IPS-15b (cell line): ENCODE measurements around the gene APOH.
"Not testable (repeated sequence)": the region's sequence is repeated elsewhere in the genome, so short reads cannot be mapped to it uniquely, and the experiment has no call there.

ENCODE experiments used
- H3K27me3 ChIP-seq: one replicate; pipeline ENCODE4 v1.6.1; 2013; ENCODE audit warnings: low read length; ENCODE audit not compliant: control insufficient read depth, insufficient read depth
- H3K36me3 ChIP-seq: one replicate; pipeline ENCODE4 v1.6.1; 2013; ENCODE audit warnings: low read length; ENCODE audit not compliant: control insufficient read depth, insufficient read depth
- H3K4me1 ChIP-seq: one replicate; pipeline ENCODE4 v1.6.1; 2013; ENCODE audit warnings: mild to moderate bottlenecking, low read length; ENCODE audit not compliant: control insufficient read depth, insufficient read depth
- H3K4me3 ChIP-seq: one replicate; pipeline ENCODE4 v1.5.1; 2013; ENCODE audit warnings: low read depth, low read length
- H3K9ac ChIP-seq: one replicate; pipeline ENCODE4 v1.6.1; 2013; ENCODE audit warnings: low read depth, mild to moderate bottlenecking, low read length
- H3K9me3 ChIP-seq: one replicate; pipeline ENCODE4 v1.6.1; 2013; ENCODE audit warnings: mild to moderate bottlenecking, low read length; ENCODE audit not compliant: control insufficient read depth, insufficient read depth

The APOH gene

DNA sequence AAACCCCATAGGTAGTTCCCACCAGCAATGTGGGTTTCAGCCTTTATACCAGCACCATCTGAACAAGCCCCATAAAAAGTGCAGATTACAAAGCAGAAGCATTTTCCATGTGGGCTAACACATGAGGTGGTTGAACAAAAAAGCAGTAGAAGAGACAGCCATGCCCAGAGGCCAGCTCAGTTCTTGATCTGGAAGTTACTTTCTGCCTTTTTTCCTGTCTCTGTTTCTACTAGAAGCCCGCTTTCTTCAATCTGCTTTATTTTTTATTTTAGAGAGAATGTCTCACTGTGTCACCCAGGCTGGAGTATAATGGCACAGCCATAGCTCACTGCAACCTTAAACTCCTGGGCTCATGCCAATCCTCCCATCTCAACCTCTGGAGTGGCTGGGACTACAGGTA, 31.5 kb upstream of the APOH start:
- Histone ChIP-seq H3K4me1 (no peaks in the 10 kb centered on the region), H3K36me3 (no peaks in the 10 kb centered on the region), H3K27me3 (no peaks in the 10 kb centered on the region), H3K4me3 (no peak overlapping the region), H3K9me3 (no peaks in the 10 kb centered on the region), H3K9ac (no peak overlapping the region)

DNA sequence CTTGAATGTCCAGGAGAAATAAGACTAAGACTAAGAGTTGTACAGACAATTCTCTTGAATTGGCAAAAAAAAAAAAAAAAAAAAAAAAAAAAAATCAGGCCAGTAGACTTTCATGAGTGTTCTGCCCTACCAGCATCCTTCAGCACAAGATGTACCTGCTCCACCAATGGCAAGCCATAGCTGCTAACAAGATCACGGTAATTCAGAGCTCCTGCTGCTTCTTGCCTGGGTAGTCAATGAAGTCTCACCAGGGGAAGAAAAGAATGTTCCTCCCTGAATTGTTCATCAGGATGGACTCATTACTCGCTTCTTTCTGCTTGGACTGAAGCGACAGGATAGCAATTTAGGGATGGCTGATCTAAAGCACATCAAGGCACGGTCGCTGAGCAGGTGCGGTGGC, 31.1 kb upstream of the APOH start:
- Histone ChIP-seq H3K27me3 (no peaks in the 10 kb centered on the region), H3K9ac (no peak overlapping the region), H3K9me3 (no peaks in the 10 kb centered on the region), H3K4me1 (no peaks in the 10 kb centered on the region), H3K4me3 (no peak overlapping the region), H3K36me3 (no peaks in the 10 kb centered on the region)

GRCh38 chr17:66255527-66255971, 26.3 kb upstream of the APOH start:
- Histone ChIP-seq H3K36me3 (no peaks in the 10 kb centered on the region), H3K4me1 (no peaks in the 10 kb centered on the region), H3K9me3 (no peaks in the 10 kb centered on the region), H3K27me3 (no peaks in the 10 kb centered on the region), H3K9ac (no peak overlapping the region), H3K4me3 (no peak overlapping the region)

GRCh38 chr17:66255112-66255511, 25.9 kb upstream of the APOH start:
- Histone ChIP-seq H3K4me1 (no peaks in the 10 kb centered on the region), H3K9me3 (no peaks in the 10 kb centered on the region), H3K36me3 (no peaks in the 10 kb centered on the region), H3K4me3 (no peak overlapping the region), H3K27me3 (no peaks in the 10 kb centered on the region), H3K9ac (no peak overlapping the region)

DNA sequence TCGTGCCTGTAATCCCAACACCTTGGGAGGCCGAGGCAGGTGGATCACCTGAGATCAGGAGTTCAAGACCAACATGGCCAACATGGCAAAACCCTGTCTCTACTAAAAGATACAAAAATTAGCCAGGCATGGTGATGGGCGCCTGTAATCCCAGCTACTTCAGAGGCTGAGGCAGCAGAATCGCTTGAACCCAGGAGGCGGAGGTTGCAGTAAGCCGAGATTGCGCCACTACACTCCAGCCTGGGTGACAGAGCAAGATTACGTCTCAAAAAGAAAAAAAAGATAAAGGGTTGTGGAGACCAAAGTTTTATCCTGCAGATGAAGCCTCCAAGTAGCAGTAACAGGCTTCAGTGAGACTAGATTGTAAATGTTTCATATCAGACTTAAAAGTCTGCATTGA, 24.2 kb upstream of the APOH start:
- not testable (repeated sequence) for H3K9me3 ChIP-seq, H3K4me1 ChIP-seq, H3K27me3 ChIP-seq, H3K4me3 ChIP-seq, H3K36me3 ChIP-seq, H3K9ac ChIP-seq

DNA sequence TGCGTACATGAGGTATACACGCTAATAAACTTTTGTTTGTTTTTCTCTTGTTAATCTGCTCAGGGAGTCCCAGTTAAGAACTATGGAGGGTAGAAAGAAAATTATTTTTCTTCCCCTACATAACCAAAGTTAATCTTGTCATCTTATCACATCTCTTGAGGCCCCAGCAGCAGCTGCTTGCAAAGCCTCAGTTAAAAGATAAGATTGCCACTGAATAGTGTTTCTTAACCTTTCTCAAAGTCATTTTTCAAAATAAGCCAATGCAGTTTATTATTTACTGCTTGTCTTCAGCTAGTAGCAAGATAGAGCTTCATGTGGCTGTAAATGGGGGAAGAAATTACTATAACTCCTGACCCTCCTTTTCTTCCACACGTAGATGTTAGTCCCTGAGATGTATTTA, 21.5 kb upstream of the APOH start:
- H3K4me3 ChIP-seq = no peak overlapping the region
- H3K27me3 ChIP-seq = no peaks in the 10 kb centered on the region
- no peaks in the 10 kb centered on the region for H3K36me3 ChIP-seq
- H3K4me1 ChIP-seq = no peaks in the 10 kb centered on the region
- H3K9ac ChIP-seq = no peak overlapping the region
- no peaks in the 10 kb centered on the region for H3K9me3 ChIP-seq

DNA sequence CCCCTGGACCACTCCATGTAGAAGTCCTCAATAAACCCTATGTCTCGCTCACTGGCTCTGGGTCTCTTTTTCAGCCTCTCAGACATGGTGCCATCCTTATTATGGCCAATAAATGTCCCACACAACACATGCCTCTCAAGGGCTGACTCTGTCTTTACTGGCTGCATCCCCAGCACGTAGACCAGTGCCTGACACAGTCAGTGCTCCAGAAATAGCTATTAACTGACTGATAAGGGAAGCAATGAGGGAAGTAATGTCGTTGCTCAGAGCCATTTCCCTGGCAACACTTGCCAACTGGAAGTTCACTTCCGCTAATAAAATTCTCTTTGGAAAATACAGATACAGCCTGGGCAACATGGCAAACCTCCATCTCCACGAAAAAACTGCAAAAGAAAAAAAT, 19.1 kb upstream of the APOH start:
- no peak overlapping the region for H3K4me3 ChIP-seq
- no peak overlapping the region for H3K9ac ChIP-seq
- no peaks in the 10 kb centered on the region for H3K4me1 ChIP-seq
- no peaks in the 10 kb centered on the region for H3K36me3 ChIP-seq
- H3K9me3 ChIP-seq = no peaks in the 10 kb centered on the region
- no peaks in the 10 kb centered on the region for H3K27me3 ChIP-seq

DNA sequence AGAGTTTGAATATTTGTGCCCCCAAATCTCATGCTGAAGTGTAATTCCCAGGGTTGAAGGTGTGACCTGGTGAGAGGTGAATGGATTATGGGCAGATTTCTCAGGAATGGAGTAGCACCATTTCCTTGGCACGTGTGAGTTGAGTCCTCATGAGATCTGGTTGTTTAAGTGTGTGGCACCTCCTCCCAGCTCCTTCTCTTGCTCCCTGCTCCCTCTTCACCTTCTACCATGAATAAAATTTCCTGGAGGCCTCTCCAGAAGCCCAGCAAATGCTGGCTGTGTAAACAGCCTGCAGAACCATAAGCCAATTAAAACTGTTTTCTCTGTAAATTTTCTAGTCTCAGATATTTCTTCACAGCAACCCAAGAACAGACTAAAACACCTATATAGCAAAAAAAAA, 12.6 kb upstream of the APOH start:
- H3K27me3 ChIP-seq = no peaks in the 10 kb centered on the region
- no peaks in the 10 kb centered on the region for H3K36me3 ChIP-seq
- no peaks in the 10 kb centered on the region for H3K4me1 ChIP-seq
- H3K9me3 ChIP-seq = no peaks in the 10 kb centered on the region
- H3K4me3 ChIP-seq = no peak overlapping the region
- H3K9ac ChIP-seq = no peak overlapping the region

DNA sequence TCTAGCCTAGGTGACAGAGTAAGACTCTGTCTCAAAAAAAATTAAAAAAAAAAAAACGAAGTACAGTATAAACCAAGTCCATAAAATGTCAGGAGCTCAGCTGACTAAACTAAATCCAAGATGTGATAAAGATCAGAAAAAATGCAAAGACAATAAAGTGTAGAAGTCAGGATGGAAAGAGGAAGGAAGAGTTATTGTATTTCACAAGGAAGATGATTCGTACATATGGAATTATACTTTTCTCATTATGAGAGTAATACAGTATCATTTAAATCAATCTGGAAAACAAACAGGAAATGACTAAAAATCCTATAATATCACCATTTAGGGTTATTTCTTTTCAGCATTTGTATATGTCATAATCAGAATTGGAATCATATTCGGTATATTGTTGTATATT, 11.4 kb upstream of the APOH start:
- H3K9me3 ChIP-seq = no peaks in the 10 kb centered on the region
- no peak overlapping the region for H3K9ac ChIP-seq
- H3K4me3 ChIP-seq = no peak overlapping the region
- no peaks in the 10 kb centered on the region for H3K27me3 ChIP-seq
- no peaks in the 10 kb centered on the region for H3K36me3 ChIP-seq
- no peaks in the 10 kb centered on the region for H3K4me1 ChIP-seq

GRCh38 chr17:66240013-66240412, 10.8 kb upstream of the APOH start:
- no peaks in the 10 kb centered on the region for H3K4me1 ChIP-seq
- no peak overlapping the region for H3K4me3 ChIP-seq
- H3K9me3 ChIP-seq = no peaks in the 10 kb centered on the region
- no peak overlapping the region for H3K9ac ChIP-seq
- H3K36me3 ChIP-seq = no peaks in the 10 kb centered on the region
- no peaks in the 10 kb centered on the region for H3K27me3 ChIP-seq

DNA sequence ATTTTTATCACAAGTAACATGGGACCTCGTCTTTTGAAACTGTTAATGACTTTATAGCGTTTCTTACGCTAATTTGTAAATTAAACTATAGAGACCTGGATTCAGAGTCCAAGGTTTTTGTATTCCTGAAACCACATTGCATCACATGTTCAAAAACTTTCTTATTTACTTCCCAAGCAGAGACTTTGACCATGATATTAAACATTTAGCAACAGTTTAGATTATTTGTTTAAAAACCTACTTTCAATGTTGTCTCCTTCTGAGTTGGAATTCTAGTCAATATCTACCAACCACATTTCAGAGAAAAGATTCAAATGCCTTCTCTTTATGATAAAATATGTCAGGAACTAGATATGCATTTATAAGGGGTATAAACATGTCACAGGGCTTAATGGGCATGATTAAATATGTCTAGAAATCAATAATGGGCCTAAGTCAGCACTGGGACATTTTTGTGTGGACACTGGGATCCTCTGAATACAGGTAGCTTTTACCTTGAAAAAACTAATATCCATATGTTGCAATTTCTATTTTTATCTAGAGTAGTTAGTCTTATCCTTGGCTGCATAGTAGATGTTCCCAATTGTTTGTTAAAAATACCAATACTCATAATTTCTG, 6.3 kb upstream of the APOH start:
- no peak overlapping the region for H3K9ac ChIP-seq
- H3K4me1 ChIP-seq = no peaks in the 10 kb centered on the region
- H3K4me3 ChIP-seq = no peak overlapping the region
- no peaks in the 10 kb centered on the region for H3K9me3 ChIP-seq
- H3K36me3 ChIP-seq = no peaks in the 10 kb centered on the region
- no peaks in the 10 kb centered on the region for H3K27me3 ChIP-seq

- H3K9me3 ChIP-seq = no peaks in the 10 kb centered on the region
- H3K27me3 ChIP-seq = no peaks in the 10 kb centered on the region
- H3K4me3 ChIP-seq = no peak overlapping the region
- no peaks in the 10 kb centered on the region for H3K4me1 ChIP-seq
- no peaks in the 10 kb centered on the region for H3K36me3 ChIP-seq
- H3K9ac ChIP-seq = no peak overlapping the region
Measured at GRCh38 chr17:66234611-66235010, 5.4 kb upstream of the APOH start.
